ENCODE results near the gene PNPLA7.

DNA sequence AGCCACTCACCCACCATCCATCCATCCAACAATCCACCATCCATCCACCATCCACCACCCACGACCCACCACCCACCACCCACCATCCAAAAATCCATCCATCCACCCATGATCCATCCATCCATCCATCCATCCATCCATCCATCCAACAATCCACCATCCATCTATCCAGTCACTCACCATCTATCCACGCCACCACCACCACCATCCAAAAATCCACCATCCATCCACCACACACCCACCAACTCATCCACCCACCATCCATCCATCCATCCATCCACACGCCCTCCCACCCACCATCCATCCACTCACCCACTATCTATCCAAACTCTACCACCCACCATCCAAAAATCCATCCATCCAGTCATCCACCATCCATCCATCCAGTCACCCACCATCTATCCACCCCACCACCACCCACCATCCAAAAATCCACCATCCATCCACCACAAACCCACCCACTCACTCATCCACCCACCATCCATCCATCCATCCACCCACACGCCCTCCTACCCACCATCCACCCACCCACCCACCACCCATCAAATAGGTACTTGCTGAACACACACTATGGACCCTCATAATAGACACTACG, 19.5 kb upstream of the PNPLA7 start:
- no peak for TF ChIP-seq EZH2 (IDR thresholded peaks at IDR 0.05)
- no peak for TF ChIP-seq POLR2AphosphoS5 (IDR thresholded peaks at IDR 0.05; ENCODE audit: borderline replicate concordance, low read depth, low read length)
- no peak for TF ChIP-seq FOXP2 (optimal IDR thresholded peaks at IDR 0.05; ENCODE audit: control extremely low read depth, extremely low read length, insufficient read depth)

Data from SK-N-MC (cell line).